ENCODE measurements around the gene TMEM19.

Gene TMEM19

DNA sequence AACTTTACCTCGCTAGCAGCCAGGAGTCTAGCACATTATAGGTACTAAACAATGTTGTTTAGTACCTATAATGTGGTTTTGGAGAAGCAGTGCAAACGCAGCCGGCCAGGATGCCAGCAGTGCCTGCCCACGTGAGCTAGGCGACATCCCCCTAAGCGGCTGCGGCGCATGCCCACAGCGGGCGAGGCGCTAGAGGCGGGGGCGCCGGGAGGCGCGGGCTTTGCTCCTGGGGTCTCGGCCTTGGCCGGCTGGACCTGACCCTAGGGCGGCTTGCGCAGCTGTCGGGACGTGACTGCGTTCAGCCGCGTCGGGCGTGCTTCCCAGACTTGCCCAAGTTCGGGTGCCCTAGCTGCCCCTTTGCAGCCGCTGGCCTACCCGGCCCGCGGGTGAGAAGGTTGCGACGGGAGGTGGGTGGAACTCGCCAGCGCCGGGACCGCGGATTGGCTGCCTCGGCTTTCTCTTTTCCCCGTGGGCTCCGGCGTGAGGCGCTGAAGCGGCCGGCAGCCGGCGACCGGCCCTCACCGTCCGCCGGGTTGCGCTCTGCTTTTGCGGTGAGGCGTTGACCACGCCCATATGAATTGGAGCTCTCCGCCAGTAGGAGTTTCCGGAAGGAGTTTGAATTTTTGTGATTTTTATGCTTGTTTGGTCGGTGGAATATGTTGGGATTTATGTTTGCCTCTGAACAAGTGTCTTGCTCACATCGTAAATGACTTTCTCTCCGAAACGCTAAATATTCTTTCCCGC is at the start of gene TMEM19:
TSS of gene TMEM19 (plus strand) at position 169 of the 744 bp plus-strand sequence. CDS start 599 bp downstream, outside the sequence.
- DNase-seq = peak; percentile 96

DNA sequence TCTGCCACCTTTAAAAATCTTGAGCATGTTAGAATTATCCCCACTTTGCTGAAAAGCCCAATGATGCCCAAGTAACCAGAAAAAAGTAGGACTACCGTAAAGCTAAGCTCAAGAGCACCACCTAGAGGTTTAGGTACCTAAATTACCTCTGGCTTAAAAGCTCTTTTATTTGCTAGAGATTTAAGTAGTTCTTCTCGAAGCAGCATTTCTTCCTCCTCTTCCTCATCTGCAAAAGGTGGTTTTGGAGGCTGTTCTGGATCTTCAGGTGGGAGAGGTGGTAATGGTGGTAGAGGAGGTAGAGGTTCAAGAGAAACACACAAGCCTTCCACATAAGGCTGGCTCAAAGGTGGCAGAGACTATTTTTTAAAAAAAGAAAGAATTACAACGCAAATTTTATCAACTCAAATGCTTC is 49.2 kb upstream of the TMEM19 start:
- DNase-seq = peak; percentile 91

DNA sequence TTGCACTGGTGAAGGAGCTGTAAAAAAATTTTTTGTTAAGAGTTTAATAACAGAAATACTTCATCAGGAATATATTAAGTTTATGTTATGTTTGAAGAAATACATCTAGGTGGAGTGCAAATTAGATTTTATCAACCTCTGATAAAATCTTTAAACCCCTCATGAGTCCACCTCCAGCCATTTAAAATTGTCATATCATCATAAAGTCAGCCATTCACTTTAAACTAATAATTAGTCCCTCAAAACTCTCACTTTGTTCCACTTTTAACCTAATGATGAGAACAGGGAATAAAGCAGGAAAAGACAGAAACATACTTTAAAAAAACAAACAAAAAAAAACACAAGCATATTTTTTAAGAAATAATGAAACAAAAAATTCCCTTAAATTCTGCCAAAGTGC is 47.4 kb upstream of the TMEM19 start:
- no peak for DNase-seq

DNA sequence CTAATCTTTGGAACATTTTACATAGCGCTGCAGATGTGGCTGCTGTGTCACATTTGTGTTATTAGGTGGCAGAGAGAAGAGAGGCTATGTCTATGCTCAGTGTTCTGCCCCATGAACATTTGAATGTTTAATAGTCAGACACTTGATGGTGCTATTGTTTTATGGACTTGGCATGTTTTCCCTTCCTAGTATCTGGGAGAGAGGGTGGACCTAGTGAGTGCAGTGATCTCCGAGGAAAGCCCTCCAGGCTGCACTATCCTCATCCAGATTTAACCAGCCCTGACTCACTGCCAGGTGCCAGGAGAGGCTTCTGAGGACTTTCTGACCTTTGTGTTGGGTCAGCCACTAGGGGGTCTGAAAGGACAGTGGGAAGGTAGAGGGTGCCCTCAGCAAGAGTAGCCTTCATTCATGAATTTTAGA is 46.5 kb upstream of the TMEM19 start:
- DNase-seq = peak; percentile 58

DNA sequence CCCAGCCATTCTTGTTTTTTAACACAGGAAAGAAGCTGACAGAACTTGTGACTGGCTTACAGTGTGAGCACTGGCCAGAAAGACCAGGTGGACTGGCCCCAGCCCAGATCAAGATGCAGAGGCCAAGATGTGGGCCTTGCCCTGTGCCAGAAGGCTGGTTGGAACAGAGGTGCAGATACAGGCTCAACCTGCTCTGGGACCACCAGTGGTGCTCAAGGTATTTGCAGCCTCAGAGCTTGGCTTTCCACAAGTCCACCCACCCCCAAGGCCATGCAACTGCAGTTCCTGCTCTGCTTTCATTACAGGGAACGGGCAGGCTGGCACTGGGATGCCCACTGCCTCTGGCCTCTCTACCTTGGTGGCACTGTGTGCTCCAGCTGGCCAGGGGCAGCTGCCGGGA is 45.6 kb upstream of the TMEM19 start:
- no peak for DNase-seq

DNA sequence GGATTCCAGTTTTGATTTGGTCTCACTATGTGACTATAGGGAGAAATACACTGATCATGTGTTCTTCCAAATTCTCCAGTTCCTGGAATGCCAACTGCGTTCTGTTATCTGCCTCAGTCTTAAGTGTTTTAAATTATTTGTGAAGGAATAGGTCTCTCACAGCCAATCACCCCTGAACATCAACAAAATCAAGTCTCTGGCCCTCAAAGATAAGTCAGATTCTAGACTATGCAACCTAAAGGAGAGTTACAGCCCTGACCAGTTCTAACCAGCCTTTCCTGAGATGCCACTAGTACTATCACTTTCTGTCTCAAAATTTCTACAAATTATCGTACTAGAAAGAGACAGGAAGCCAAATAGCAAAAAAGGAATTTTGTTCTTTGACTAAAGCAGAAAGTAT is 44.5 kb upstream of the TMEM19 start:
- DNase-seq = peak; percentile 47

DNA sequence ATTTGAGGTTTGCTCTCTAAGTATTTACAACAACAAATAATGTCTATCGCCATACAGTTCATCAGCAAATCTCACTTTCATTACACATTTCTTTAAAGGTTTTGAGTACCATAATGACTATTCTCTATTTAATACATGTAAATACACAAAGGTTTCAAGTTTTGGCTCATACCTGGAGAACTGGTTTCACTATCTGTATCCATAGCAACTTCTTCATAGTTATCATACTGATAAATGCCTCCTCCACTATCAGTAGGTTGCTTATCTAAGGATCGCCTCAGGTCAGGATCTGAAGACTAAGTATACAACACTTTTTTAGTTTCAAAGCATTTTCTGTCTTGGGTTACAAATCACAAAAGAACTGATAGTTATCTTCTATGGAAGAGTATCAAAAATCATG is 43.6 kb upstream of the TMEM19 start:
- no peak for DNase-seq

DNA sequence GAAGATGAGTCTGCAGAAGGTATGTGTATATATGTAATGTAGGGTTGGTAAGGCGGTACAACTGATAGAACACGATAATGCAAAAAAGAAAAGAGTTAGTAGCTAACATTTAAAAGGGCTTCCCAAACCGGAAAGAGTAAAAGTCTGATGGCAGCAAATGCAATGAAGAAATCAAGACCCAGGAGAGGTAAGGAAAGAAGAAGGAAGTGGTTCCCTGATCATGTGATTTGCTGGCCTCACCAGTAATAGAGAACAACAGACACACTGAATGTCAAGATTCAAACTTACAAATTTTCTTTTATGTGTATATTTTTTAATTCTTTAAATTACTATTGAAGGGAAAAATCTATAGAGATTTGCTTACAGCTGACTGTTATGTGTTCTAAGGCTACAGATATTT is 40.6 kb upstream of the TMEM19 start:
- DNase-seq = peak; percentile 60

DNA sequence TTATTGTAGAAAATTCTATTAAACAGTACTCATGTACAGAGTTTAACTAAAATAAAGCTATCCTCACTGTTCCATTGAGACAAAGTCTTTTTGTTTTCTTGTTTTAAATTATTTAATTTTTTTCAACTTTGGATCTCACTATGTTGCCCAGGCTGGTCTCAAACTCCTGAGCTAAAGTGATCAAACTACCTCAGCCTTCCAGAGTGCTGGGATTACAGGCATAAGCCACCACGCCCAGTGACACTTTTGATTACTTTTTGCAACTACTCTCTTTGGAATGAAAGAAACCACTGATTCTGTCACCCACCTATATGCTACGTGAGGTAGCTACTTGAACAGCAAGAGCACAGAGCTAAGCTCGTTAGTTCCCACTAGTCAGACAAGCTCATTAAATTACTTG is 39.4 kb upstream of the TMEM19 start:
- no peak for DNase-seq

DNA sequence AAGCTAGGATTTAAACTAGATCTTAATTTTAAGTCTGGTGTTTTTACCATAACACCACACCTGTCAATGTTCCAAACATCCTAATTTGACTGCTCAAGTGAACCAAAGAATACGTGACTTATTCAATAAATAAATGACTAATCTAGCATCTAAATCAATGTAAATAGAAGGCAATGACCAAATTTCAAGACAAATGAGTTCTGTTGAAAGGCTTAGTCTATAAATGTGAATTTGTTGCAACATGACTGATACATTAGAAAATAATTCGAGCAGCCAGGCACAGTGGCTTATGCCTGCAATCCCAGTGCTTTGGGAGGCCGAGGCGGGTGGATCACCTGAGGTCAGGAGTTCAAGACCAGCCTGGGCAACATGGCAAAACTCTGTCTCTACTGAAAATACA is 37.3 kb upstream of the TMEM19 start:
- no peak for DNase-seq

DNA sequence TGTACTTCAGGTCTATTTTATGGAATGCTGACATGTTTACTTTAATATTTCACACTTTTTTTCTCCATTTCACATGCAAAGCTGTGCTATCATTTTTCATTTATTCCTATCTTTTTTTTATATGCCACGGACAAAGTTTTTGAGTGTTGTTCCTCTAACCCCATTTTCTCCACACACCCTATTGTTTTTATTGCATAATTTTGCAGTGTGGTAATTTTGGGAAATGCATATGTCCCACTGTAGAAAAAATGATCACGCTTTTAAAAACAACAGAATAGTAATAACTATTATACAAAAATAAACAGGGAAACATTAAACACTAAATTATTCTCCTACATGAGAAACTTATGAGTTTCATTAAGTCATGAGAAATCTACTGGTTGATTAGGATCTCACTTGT is 36.5 kb upstream of the TMEM19 start:
- DNase-seq = no peak

DNA sequence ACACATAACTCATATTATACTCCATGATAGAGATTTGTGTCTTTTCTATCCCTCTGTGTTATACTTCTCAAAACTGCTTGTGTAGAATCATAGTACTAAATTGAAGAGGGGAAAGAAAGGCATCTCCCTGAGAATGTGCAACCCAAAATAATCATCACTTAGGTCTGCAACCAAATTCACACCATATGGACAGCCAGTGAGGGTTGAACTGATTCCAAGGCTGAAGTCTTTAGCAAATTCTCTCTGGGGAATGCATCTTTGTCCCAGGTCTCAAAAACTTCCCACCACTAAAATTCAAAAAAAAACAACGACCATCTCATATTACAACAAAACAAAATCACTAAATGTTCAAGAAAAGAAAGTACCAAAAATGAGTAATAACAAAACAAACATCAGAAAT is 33.2 kb upstream of the TMEM19 start:
- DNase-seq = no peak

DNA sequence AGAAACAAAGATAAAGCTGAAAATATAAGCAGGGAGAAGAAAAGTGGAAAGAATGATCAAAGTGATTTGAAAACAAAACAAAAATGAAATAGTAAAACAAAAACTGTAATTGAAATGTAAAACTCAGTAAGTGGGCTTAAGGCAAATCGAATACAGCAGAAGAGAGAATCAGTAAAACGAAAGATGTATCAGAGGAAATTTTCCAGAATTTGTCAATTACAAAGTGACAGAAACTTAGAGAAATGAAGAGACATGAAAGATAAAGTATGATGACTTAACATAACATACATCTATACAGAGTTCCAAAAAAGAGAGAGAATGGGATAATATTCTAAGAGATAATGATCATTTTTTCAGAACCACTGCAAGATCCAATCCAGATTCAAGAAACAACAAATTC is 32.7 kb upstream of the TMEM19 start:
- DNase-seq = no peak

DNA sequence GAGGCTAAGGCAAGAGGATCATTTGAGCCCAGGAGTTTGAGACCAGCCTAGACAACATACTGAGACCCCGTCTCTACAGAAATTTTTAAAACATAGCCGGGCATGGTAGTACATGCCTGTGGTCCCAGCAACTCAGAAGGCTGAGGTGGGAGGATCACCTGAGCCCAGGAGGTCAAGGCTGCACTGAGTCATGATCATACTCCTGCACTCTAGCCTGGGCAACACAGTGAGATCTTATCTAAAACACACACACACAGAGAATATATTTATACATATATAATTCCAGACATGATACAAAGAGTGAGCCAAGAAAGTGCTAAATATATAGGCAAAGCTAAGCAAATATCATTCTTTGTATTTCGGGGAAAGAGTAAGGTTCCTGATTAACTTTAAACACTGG is 31.7 kb upstream of the TMEM19 start:
- no peak for DNase-seq

DNA sequence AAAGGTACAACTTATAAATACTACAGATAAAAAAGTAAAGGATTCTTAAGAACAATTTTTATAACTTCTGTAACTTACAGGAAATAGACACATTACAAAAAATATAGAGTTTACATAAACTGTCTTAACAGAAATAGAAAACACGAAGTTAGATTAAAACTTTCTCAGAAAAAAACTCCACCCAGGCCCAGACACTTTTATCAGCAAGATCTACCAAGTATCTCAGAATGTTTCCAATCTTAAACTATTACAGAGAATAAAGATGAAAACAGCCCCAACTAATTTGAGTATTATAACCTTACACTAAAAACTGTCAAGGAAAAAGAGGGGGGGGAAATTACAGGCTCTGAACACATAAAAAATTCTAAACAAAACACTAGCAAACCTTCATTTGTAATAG is 30.4 kb upstream of the TMEM19 start:
- no peak for DNase-seq

DNA sequence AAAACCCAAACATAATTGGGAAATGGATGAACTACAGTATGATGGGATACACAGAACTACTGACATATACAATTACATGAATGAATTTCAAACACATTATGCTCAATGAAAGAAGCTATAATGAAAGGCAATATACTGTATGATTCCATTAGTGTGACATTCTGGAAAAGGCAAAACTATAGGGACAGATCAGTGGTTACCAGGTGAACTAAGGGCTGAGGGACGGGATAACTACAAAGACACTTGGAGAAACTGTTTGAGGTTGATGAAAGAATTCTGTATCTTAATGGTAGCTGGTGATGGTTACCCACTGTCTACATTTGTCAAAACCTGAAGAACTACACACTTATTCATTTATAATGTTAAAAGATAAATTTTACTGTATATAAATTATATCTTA is 30.0 kb upstream of the TMEM19 start:
- no peak for DNase-seq

DNA sequence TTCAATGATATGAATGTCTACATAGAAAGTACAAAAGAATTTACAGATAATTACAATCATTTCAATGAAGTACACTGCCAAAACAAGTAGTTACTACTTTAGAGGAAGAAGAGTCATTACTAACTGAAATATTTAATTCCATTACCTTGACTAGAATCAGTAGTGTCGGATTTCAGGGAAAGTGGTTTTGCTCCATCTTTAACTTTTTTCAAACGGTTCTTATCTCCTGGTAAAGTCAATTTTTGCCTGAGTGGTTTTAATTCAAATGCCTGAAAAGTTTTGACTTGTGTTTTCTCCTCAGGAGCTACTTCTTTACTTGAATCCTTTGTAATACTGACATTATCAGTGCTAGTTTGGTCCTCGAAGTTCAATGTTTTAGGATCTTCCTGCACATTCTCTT is 29.1 kb upstream of the TMEM19 start:
- DNase-seq = no peak

DNA sequence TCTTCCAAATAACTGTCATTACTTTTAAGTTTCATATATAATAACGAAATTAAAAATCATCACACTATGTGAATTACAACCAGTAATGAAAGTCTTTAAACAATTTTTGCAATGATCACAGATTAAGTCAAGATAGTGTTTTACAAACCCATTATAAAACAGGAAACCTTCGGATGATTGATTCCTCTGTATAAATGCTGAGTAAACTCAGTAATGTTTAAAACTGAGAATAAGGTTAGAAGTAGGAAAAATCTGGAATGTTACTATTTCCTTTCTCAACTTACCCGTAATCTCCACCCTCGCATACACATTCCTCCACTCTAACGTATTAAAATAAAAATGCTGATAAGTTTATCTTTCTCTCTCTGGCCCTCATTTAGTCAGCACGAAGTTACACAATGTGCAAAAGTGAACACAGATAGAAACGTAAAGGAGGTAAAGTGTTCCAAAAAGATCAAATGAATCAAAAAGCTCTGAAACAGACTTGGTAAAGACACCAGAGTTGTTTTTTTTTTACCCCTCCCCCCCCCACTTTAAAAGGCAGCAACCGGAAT is 23.8 kb upstream of the TMEM19 start:
- peak; percentile 59 for DNase-seq

DNA sequence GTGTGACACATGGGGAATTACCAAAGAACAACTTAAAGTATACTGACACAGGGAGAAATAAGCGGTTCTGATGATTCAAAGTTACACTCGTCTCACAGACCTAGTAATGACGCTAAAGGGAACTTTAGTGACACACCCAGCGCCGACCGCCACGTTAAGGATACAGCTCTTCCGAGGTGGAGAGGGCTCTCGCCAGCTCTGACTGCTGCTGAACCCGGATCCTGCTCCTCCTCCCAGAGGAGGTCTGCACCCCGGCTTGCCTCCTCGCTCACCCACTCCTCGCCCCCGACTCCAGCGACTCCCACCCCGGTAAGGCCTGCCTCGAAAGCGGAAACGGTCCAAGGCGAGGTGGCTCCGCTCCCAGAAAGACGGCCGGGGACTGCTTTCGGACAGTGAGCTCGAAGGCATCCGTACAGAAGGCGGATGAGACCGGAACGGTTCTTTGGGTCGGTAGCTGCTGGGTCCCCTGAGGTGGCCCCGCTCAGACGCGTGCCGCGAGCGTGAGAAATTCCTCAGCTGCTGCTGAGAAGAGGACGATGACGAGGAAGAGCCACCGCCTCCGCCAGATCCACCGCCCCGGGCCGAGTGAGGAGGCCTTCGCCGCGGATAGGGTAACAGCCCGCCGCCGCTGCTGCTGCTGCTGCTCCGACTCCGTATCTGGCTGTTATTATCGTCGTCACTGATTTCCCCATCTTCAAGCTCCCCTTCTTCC is 22.9 kb upstream of the TMEM19 start:
- DNase-seq = peak; percentile 80

DNA sequence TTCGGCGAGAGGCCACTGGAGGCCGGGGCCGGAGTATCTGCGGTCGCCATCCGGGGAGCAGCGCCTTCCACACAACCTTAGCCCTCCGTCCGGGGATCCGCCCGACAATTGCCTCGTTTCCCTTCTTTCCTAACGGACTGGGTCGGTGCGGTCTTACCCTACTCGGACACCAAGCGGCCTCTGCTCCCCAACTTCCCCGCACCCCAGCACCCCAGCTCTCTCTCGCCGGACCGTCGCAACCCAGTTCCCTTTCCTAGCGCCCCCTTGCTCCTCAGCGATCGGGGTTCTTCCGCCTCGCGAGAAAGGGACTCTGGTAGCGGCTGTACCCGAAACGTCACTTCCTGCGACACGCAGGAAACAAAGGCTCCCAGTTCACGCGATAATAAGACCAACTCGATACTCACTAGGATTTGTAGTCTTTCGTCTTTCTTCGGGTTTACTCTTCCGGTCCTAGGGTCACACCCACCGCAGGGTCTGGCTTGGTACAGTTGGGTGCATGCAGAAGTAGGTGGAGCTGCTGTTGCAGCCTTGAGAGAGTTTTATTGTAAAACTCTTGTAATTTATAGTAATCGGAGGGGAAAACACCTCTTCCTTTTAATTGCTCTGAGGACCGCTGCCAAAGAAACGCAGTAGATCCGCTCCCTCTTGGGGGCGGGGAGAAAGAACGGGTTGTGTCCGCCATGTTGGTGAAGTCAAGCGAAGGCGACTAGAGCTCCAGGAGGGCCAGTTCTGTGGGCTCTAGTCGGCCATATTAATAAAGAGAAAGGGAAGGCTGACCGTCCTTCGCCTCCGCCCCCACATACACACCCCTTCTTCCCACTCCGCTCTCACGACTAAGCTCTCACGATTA is 22.1 kb upstream of the TMEM19 start, which contains the start of the genes THAP2 and ZFC3H1:
TSS of gene THAP2 (plus strand) at position 741 of the 850 bp plus-strand sequence. CDS start 209 bp downstream, outside the sequence.
TSS of gene ZFC3H1 (minus strand) at position 288 of the 850 bp plus-strand sequence. CDS start at position 50, 238 bp downstream.
- DNase-seq = peak; percentile 100

DNA sequence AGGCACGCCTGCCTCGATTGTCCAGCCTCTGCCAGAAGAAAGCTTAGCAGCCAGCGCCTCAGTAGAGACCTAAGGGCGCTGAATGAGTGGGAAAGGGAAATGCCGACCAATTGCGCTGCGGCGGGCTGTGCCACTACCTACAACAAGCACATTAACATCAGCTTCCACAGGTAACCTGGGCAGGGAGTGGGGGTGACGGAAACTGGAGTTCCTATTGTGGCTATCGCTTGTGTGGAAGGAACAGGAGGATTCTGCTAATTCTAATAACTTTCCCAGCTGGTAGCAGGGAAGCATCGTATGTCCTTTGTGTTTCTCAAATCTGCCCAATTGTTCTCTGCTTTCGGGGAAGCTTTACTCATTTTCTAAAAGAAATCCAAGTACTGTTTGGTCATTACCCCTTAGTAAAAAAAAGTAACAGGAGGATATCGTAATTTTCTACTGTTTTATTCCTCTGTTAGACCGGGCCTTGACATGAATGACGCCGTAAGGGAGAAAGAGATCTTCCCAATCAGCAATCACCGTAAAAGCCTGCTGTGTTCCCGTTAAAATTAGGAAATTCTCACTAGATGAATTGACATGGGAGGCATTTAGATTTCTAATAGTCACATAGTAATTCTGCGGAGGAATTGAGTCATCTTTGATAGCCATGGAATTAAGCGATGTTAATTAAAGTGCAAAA is 21.3 kb upstream of the TMEM19 start:
- DNase-seq = peak; percentile 28

DNA sequence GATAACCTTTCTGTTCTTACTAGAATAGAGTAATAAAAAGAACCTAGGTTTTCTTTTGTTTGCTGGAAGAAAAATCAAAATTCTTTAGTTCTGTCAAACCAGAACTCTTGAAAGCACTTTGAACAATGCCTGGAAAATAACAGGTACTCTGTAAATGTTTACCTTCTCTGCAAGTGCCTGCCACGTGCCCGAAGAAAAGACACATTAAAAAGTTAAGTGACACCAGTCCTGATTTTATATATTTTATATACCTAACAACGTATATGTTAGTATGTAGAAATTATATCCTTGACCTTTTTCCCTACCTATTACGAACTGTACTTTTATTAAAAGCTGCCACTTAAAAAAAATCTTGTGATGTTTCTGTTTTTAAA is 20.8 kb upstream of the TMEM19 start:
- no peak for DNase-seq

Data from hematopoietic multipotent progenitor cell treated with erythropoietin and hydrocortisone succinate and interleukin-3 and kit ligand, for 4 days (in vitro differentiated cells).